Mesenchymal stem cell (in vitro differentiated cells and primary cell): ENCODE data around the gene ATRAID.

Experiments
- DNase-seq: peaks from one replicate; pipeline ENCODE4 v3.0.0-alpha.2; 2013
- H2AFZ ChIP-seq: one replicate; pipeline ENCODE4 v1.6.1; 2013; ENCODE audit warnings: low read depth, mild to moderate bottlenecking, control low read depth, inconsistent platforms, low read length, moderate library complexity
- H2AK5ac ChIP-seq: 2 replicates; pipeline ENCODE4 v1.6.1; 2013; ENCODE audit warnings: low read length, moderate library complexity, mild to moderate bottlenecking, inconsistent platforms; ENCODE audit not compliant: severe bottlenecking
- H2BK120ac ChIP-seq: one replicate; pipeline ENCODE4 v1.6.1; 2013; ENCODE audit warnings: low read depth, mild to moderate bottlenecking, inconsistent platforms, low read length, moderate library complexity
- H2BK12ac ChIP-seq, 2 experiments: one replicate each; pipeline ENCODE4 v1.6.1; 2013; ENCODE audit warnings: inconsistent platforms in 2 of 2, low read length in 2 of 2, mild to moderate bottlenecking in 2 of 2, moderate library complexity in 2 of 2, control low read depth in 1 of 2
- H2BK15ac ChIP-seq: one replicate; pipeline ENCODE4 v1.6.1; 2013; ENCODE audit warnings: mild to moderate bottlenecking, low read depth, inconsistent platforms; ENCODE audit not compliant: poor library complexity, severe bottlenecking
- H2BK5ac ChIP-seq: 2 replicates; pipeline ENCODE4 v1.6.1; 2013; ENCODE audit warnings: low read depth, mild to moderate bottlenecking, low read length, control low read depth, inconsistent platforms; ENCODE audit not compliant: poor library complexity, severe bottlenecking
- H3K14ac ChIP-seq, 2 experiments: one replicate each; pipeline ENCODE4 v1.6.1; 2013; ENCODE audit warnings: inconsistent platforms in 2 of 2, low read length in 2 of 2, control low read depth in 1 of 2, mild to moderate bottlenecking in 1 of 2, moderate library complexity in 1 of 2
- H3K18ac ChIP-seq, 2 experiments: one replicate each; pipeline ENCODE4 v1.6.1; 2013; ENCODE audit warnings: inconsistent platforms in 2 of 2, low read length in 2 of 2, control low read depth in 1 of 2, low read depth in 1 of 2, mild to moderate bottlenecking in 1 of 2
- H3K23ac ChIP-seq, 2 experiments: one replicate each; pipeline ENCODE4 v1.6.1; 2013; ENCODE audit warnings: inconsistent platforms in 2 of 2, low read length in 2 of 2, mild to moderate bottlenecking in 2 of 2, moderate library complexity in 2 of 2, control low read depth in 1 of 2
- H3K27ac ChIP-seq: 2 replicates; pipeline ENCODE4 v1.5.1; 2013; ENCODE audit warnings: mild to moderate bottlenecking, moderate library complexity, low read length, control low read depth, inconsistent platforms; ENCODE audit not compliant: poor library complexity, severe bottlenecking
- H3K27me3 ChIP-seq, 2 experiments: 2 replicates each; pipeline versions ENCODE4 v1.6.1 to v1.7.0; 2013; ENCODE audit warnings: low read length in 2 of 2, mild to moderate bottlenecking in 2 of 2, moderate library complexity in 2 of 2, control low read depth in 1 of 2, inconsistent platforms in 1 of 2; ENCODE audit not compliant: control insufficient read depth in 1 of 2, insufficient read depth in 1 of 2
- H3K36me3 ChIP-seq, 2 experiments: 2 replicates each; pipeline versions ENCODE4 v1.6.1 to v1.7.0; 2013; ENCODE audit warnings: low read length in 2 of 2, control low read depth in 1 of 2, inconsistent platforms in 1 of 2, low read depth in 1 of 2, mild to moderate bottlenecking in 1 of 2; ENCODE audit not compliant: insufficient read depth in 2 of 2, control insufficient read depth in 1 of 2
- H3K4ac ChIP-seq, 2 experiments: one replicate each; pipeline ENCODE4 v1.6.1; 2013; ENCODE audit warnings: inconsistent platforms in 2 of 2, low read length in 2 of 2, mild to moderate bottlenecking in 2 of 2, moderate library complexity in 2 of 2, control low read depth in 1 of 2, low read depth in 1 of 2
- H3K4me1 ChIP-seq: 2 replicates; pipeline ENCODE4 v1.6.1; 2013; ENCODE audit warnings: low read depth, low read length, control low read depth; ENCODE audit not compliant: control insufficient read depth, insufficient read depth
- H3K4me2 ChIP-seq: 2 replicates; pipeline ENCODE4 v1.6.1; 2013; ENCODE audit warnings: low read length, mild to moderate bottlenecking, inconsistent platforms; ENCODE audit not compliant: poor library complexity, severe bottlenecking
- H3K4me3 ChIP-seq, 2 experiments: 2 replicates each; pipeline versions ENCODE4 v1.5.1 to v1.7.0; 2013; ENCODE audit warnings: low read length in 2 of 2, mild to moderate bottlenecking in 2 of 2, control low read depth in 1 of 2, low read depth in 1 of 2; ENCODE audit not compliant: insufficient read depth in 1 of 2
- H3K79me1 ChIP-seq: replicated peaks from 2 replicates; pipeline ENCODE4 v1.6.1; 2013; ENCODE audit warnings: mild to moderate bottlenecking, control low read depth, low read length, inconsistent platforms; ENCODE audit not compliant: poor library complexity, severe bottlenecking
- H3K9ac ChIP-seq: 2 replicates; pipeline ENCODE4 v1.7.0; 2013; ENCODE audit warnings: mild to moderate bottlenecking, low read length, moderate library complexity
- H3K9me3 ChIP-seq: 2 replicates; pipeline ENCODE4 v1.7.0; 2013; ENCODE audit warnings: mild to moderate bottlenecking, low read length; ENCODE audit not compliant: control insufficient read depth
- H4K8ac ChIP-seq: one replicate; pipeline ENCODE4 v1.6.1; 2013; ENCODE audit warnings: inconsistent platforms, mild to moderate bottlenecking, low read length, moderate library complexity
- H4K91ac ChIP-seq: one replicate; pipeline ENCODE4 v1.6.1; 2013; ENCODE audit warnings: mild to moderate bottlenecking, low read length, inconsistent platforms
- WGBS: methylation state at CpG from one replicate; pipeline ENCODE4 v1.1.7; 2013; ENCODE audit warnings: mixed read lengths; 5-methylcytosine and 5-hydroxymethylcytosine counted together

Gene ATRAID

GRCh38 chr2:27212626-27213471 lies 1.0 kb downstream of the ATRAID start:
- Histone ChIP-seq H2BK15ac (no peak overlapping the region), H4K91ac (peak overlapping the region; percentile 97), H4K8ac (peak overlapping the region; percentile 96), H3K18ac (peak overlapping the region; percentile 98 to 100), H3K36me3 (peaks cover 11 to 53% of the 10 kb centered on the region in 2 experiments), H2AK5ac (no peak overlapping the region), H2BK12ac (no peak overlapping the region), H2BK5ac (no peak overlapping the region), H3K79me1 (peaks cover 22% of the 10 kb centered on the region), H3K27me3 (no peaks in the 10 kb centered on the region), H3K4me2 (peak overlapping the region; percentile 44), H3K23ac (no peak overlapping the region), H3K4ac (peak overlapping the region in 1 of 2 experiments; percentile 99), H3K27ac (peak overlapping the region; percentile 88), H2AFZ (peak overlapping the region; percentile 99), H3K4me3 (peak overlapping the region; percentile 92 to 97), H3K9ac (peak overlapping the region; percentile 100), H3K4me1 (peaks cover 7% of the 10 kb centered on the region), H2BK120ac (no peak overlapping the region), H3K9me3 (no peaks in the 10 kb centered on the region), H3K14ac (no peak overlapping the region)
- 19% methylated on average over 33 of the region's 34 CpGs for WGBS
- DNase-seq, result peak; percentile 92

DNA sequence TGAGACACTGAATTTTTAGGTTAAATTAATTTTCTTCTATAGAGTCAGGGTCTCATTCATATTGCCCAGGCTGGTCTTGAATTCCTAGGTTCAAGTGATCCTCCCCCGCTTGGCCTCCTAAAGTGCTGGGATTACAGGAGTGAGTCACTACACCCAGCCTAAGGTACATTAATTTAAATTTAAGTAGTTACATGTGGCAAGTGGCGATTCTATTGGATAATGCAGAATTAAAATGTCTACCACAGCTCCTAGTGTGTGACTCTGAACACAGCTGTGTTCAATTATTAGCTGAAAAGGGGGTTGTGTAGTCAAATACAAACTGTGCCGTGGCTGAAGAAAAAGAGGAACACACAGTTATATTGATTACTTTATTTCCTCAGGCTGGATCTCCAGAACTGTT lies 3.1 kb downstream of the ATRAID start:
- Histone ChIP-seq H3K4me2 (no peak overlapping the region), H3K9ac (peak overlapping the region; percentile 11), H2BK120ac (no peak overlapping the region), H3K18ac (no peak overlapping the region), H2AFZ (no peak overlapping the region), H4K8ac (no peak overlapping the region), H2AK5ac (no peak overlapping the region), H3K4me1 (peaks cover 7% of the 10 kb centered on the region), H3K27me3 (no peaks in the 10 kb centered on the region), H3K27ac (no peak overlapping the region), H2BK15ac (no peak overlapping the region), H3K9me3 (no peaks in the 10 kb centered on the region), H3K79me1 (peaks cover 16% of the 10 kb centered on the region), H3K36me3 (peaks cover 0 to 44% of the 10 kb centered on the region in 2 experiments), H2BK5ac (no peak overlapping the region), H3K14ac (no peak overlapping the region), H3K4me3 (no peak overlapping the region), H2BK12ac (no peak overlapping the region), H3K23ac (no peak overlapping the region), H4K91ac (no peak overlapping the region), H3K4ac (no peak overlapping the region)
- DNase-seq, result no peak
- 100% methylated on average over 3 of the region's 3 CpGs for WGBS

DNA sequence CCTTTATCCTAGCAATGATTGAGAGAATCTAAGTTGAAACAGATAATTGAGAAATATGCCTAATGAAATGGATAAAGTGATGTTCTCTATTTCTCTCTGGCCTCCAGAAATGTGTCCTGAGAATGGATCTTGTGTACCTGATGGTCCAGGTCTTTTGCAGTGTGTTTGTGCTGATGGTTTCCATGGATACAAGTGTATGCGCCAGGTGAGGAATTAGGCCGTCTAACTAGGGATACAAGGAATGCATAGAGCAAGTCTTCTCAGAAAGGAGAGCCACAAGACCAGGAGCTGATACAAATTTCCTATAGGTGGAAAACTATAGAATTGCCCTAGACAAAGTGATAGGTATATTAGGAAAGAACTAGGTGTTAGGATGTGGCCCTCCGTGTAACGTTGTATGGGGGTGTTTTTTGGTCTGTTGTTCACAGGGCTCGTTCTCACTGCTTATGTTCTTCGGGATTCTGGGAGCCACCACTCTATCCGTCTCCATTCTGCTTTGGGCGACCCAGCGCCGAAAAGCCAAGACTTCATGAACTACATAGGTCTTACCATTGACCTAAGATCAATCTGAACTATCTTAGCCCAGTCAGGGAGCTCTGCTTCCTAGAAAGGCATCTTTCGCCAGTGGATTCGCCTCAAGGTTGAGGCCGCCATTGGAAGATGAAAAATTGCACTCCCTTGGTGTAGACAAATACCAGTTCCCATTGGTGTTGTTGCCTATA lies 4.7 kb downstream of the ATRAID start:
- peak overlapping the region; percentile 66 for H3K4me2 ChIP-seq
- no peak overlapping the region for H3K18ac ChIP-seq
- peak overlapping the region; percentile 77 for H2AK5ac ChIP-seq
- H3K27ac ChIP-seq, result peak overlapping the region; percentile 39
- peaks cover 13% of the 10 kb centered on the region for H3K79me1 ChIP-seq
- H2AFZ ChIP-seq, result no peak overlapping the region
- no peak overlapping the region for H2BK5ac ChIP-seq
- DNase-seq, result no peak
- no peak overlapping the region for H2BK120ac ChIP-seq
- H3K23ac ChIP-seq, result no peak overlapping the region
- H4K91ac ChIP-seq, result no peak overlapping the region
- no peaks in the 10 kb centered on the region for H3K9me3 ChIP-seq
- peak overlapping the region in 1 of 2 experiments; percentile 21 for H2BK12ac ChIP-seq
- H3K27me3 ChIP-seq, result no peaks in the 10 kb centered on the region
- H4K8ac ChIP-seq, result peak overlapping the region; percentile 52
- H3K4me3 ChIP-seq, result peak overlapping the region in 1 of 2 experiments; percentile 88
- no peak overlapping the region for H3K14ac ChIP-seq
- H3K4ac ChIP-seq, result peak overlapping the region in 1 of 2 experiments; percentile 52
- peaks cover 5% of the 10 kb centered on the region for H3K4me1 ChIP-seq
- H3K9ac ChIP-seq, result peak overlapping the region; percentile 94
- H2BK15ac ChIP-seq, result peak overlapping the region; percentile 57
- 82% methylated on average over 12 of the region's 13 CpGs for WGBS
- H3K36me3 ChIP-seq, result peaks cover 8 to 54% of the 10 kb centered on the region in 2 experiments
